GM12878 (cell line): ENCODE measurements around the gene ZMYND12.

Source experiments
- POLR2AphosphoS5 ChIP-seq: IDR thresholded peaks from 2 replicates; pipeline ENCODE4 v1.6.1; 2011; ENCODE audit warnings: mild to moderate bottlenecking, low read length, inconsistent platforms
- TF ChIP-seq, protein P1 (sequence below), 3 experiments: IDR thresholded peaks in 2 of 3; conservative IDR thresholded peaks in 1 of 3; 2 replicates each; pipeline ENCODE4 v1.5.1; 2011; ENCODE audit warnings: low read depth in 3 of 3, low read length in 3 of 3, mild to moderate bottlenecking in 3 of 3, control low read depth in 2 of 3, moderate library complexity in 2 of 3, inconsistent platforms in 1 of 3, mixed read lengths in 1 of 3; ENCODE audit not compliant: control insufficient read depth in 2 of 3, insufficient read depth in 1 of 3; ENCODE audit errors: extremely low read depth in 1 of 3

DNA sequence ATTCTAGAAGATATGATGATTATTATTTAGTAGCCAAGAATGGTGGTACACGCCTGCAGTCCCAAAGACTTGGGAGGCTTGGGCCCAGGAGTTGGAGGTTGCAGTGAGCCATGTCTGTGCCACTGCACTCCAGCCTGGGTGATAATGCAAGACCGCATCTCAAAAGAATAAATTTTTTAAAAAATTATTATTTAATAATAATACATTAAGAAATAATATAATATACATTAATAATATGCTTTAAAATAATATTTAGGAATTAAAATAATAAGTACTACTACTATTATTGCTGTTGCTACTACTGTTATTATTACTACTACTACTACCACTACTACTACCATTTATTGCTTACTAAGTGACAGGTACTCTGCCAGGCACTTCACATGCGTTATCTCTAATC lies 34.4 kb upstream of the ZMYND12 start:
- TF ChIP-seq POLR2AphosphoS5: no peak
- TF ChIP-seq, protein P1, sequence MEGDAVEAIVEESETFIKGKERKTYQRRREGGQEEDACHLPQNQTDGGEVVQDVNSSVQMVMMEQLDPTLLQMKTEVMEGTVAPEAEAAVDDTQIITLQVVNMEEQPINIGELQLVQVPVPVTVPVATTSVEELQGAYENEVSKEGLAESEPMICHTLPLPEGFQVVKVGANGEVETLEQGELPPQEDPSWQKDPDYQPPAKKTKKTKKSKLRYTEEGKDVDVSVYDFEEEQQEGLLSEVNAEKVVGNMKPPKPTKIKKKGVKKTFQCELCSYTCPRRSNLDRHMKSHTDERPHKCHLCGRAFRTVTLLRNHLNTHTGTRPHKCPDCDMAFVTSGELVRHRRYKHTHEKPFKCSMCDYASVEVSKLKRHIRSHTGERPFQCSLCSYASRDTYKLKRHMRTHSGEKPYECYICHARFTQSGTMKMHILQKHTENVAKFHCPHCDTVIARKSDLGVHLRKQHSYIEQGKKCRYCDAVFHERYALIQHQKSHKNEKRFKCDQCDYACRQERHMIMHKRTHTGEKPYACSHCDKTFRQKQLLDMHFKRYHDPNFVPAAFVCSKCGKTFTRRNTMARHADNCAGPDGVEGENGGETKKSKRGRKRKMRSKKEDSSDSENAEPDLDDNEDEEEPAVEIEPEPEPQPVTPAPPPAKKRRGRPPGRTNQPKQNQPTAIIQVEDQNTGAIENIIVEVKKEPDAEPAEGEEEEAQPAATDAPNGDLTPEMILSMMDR (IDR thresholded peaks at IDR 0.05 in 2 of 3, conservative IDR thresholded peaks at IDR 0.05 in 1 of 3; ENCODE audit: control insufficient read depth in 2 of 3, extremely low read depth in 1 of 3, insufficient read depth in 1 of 3, low read depth in 3 of 3, low read length in 3 of 3): no peak
